IMR-90 (cell line): ENCODE measurements around the gene ROS1. TPM values are rescaled to one million over a fixed set of nuclear protein-coding genes. Genes with fewer than 3 reads are reported as not detected.

ENCODE experiments used
- ATAC-seq: fragments of 200-7000 bp; cut with Tn5 transposase; 2 replicates; pipeline ENCODE4 v1.9.1; 2020; ENCODE audit warnings: low read depth, mild to moderate bottlenecking, moderate library complexity
- BruUV-seq: library from RNA; stranded (reverse); fragments of 400-500 nt; replicated peaks from 2 replicates; lab custom pipeline; 2021; lab: Mats Ljungman, UMichigan
- CTCF ChIA-PET: fragments of 300-600 bp; formaldehyde crosslinking; extraction: SDS; loops from one replicate; lab custom pipeline; 2021; ENCODE audit warnings: antibody characterized with exemption; lab: Yijun Ruan, JAX
- POLR2A ChIA-PET: fragments of 300-600 bp; sonication (Branson Sonifier 250); formaldehyde crosslinking; loops from one replicate; lab custom pipeline; 2022; ENCODE audit warnings: antibody characterized with exemption; ENCODE audit not compliant: unreplicated experiment; lab: Charles Lee
- DNase-seq: peaks from one replicate; pipeline ENCODE4 v3.0.0; 2013
- H2AFZ ChIP-seq: replicated peaks from 2 replicates; pipeline ENCODE3; 2013; ENCODE audit warnings: low read length, mild to moderate bottlenecking; ENCODE audit not compliant: poor library complexity
- H2AK5ac ChIP-seq: 2 replicates; pipeline ENCODE4 v1.6.1; 2013; ENCODE audit warnings: low read depth, low read length, inconsistent platforms
- H2AK9ac ChIP-seq: replicated peaks from 2 replicates; pipeline ENCODE3; 2013; ENCODE audit warnings: mild to moderate bottlenecking, low read depth, low read length, moderate library complexity; ENCODE audit not compliant: poor library complexity
- H2BK120ac ChIP-seq: 2 replicates; pipeline ENCODE4 v1.6.1; 2013; ENCODE audit warnings: low read depth, low read length, inconsistent platforms
- H2BK15ac ChIP-seq: 3 replicates; pipeline ENCODE4 v1.6.1; 2013; ENCODE audit warnings: low read depth, low read length, inconsistent platforms
- H2BK20ac ChIP-seq: 2 replicates; pipeline ENCODE4 v1.6.1; 2013; ENCODE audit warnings: low read depth, mild to moderate bottlenecking, inconsistent platforms, low read length, moderate library complexity
- H2BK5ac ChIP-seq: 2 replicates; pipeline ENCODE4 v1.6.1; 2013; ENCODE audit warnings: mild to moderate bottlenecking, low read depth, low read length, inconsistent platforms; ENCODE audit not compliant: poor library complexity, severe bottlenecking
- H3K14ac ChIP-seq: replicated peaks from 2 replicates; pipeline ENCODE4 v1.6.1; 2013; ENCODE audit warnings: low read depth, low read length, inconsistent platforms
- H3K18ac ChIP-seq: 2 replicates; pipeline ENCODE4 v1.6.1; 2013; ENCODE audit warnings: low read depth, low read length, control low read depth
- H3K23ac ChIP-seq: 2 replicates; pipeline ENCODE4 v1.6.1; 2013; ENCODE audit warnings: low read depth, low read length, inconsistent platforms
- H3K27ac ChIP-seq: 2 replicates; pipeline ENCODE4 v1.5.1; 2013; ENCODE audit warnings: mild to moderate bottlenecking, control low read depth, low read length; ENCODE audit not compliant: insufficient read depth
- H3K27me3 ChIP-seq: 2 replicates; pipeline ENCODE4 v1.6.1; 2013; ENCODE audit warnings: low read length; ENCODE audit not compliant: control insufficient read depth, insufficient read depth
- H3K36me3 ChIP-seq: 2 replicates; pipeline ENCODE4 v1.6.1; 2013; ENCODE audit warnings: low read length, mixed read lengths; ENCODE audit not compliant: control insufficient read depth, insufficient read depth
- H3K4ac ChIP-seq: 2 replicates; pipeline ENCODE4 v1.6.1; 2013; ENCODE audit warnings: low read depth, low read length, inconsistent platforms
- H3K4me1 ChIP-seq: 2 replicates; pipeline ENCODE4 v1.6.1; 2013; ENCODE audit warnings: low read length, mixed read lengths; ENCODE audit not compliant: control insufficient read depth, insufficient read depth
- H3K4me2 ChIP-seq: 2 replicates; pipeline ENCODE4 v1.6.1; 2013; ENCODE audit warnings: low read depth, mild to moderate bottlenecking, control low read depth, low read length, moderate library complexity
- H3K4me3 ChIP-seq: 2 replicates; pipeline ENCODE4 v1.5.1; 2013; ENCODE audit warnings: low read depth, mild to moderate bottlenecking, control low read depth, low read length, moderate library complexity; ENCODE audit not compliant: insufficient read depth
- H3K56ac ChIP-seq: 2 replicates; pipeline ENCODE4 v1.6.1; 2013; ENCODE audit warnings: low read length, inconsistent platforms; ENCODE audit not compliant: insufficient read depth; ENCODE audit errors: extremely low read depth
- H3K79me1 ChIP-seq, 2 experiments: 2 replicates each; pipeline ENCODE4 v1.6.1; 2013; ENCODE audit warnings: low read length in 2 of 2, inconsistent platforms in 1 of 2, low read depth in 1 of 2
- H3K9ac ChIP-seq: 2 replicates; pipeline ENCODE4 v1.6.1; 2013; ENCODE audit warnings: low read depth, low read length, control low read depth
- H3K9me1 ChIP-seq: 2 replicates; pipeline ENCODE4 v1.6.1; 2013; ENCODE audit warnings: low read length, inconsistent platforms; ENCODE audit not compliant: insufficient read depth
- H3K9me3 ChIP-seq: 2 replicates; pipeline ENCODE4 v1.6.1; 2013; ENCODE audit warnings: low read length; ENCODE audit not compliant: control insufficient read depth, insufficient read depth
- H4K20me1 ChIP-seq: 2 replicates; pipeline ENCODE4 v1.6.1; 2013; ENCODE audit warnings: low read length, inconsistent platforms; ENCODE audit not compliant: insufficient read depth
- H4K5ac ChIP-seq: 2 replicates; pipeline ENCODE4 v1.6.1; 2013; ENCODE audit warnings: mild to moderate bottlenecking, low read depth, low read length, control low read depth
- H4K8ac ChIP-seq, 2 experiments: 2 replicates each; pipeline ENCODE4 v1.6.1; 2013; ENCODE audit warnings: low read depth in 2 of 2, low read length in 2 of 2, control low read depth in 1 of 2, inconsistent platforms in 1 of 2
- H4K91ac ChIP-seq: 2 replicates; pipeline ENCODE4 v1.6.1; 2013; ENCODE audit warnings: low read depth, low read length, inconsistent platforms; ENCODE audit not compliant: insufficient read depth
- CHD1 ChIP-seq: IDR thresholded peaks from 2 replicates; pipeline ENCODE4 v1.6.1; 2012; ENCODE audit warnings: low read depth, low read length, improper control_type of control experiment
- CTCF ChIP-seq: conservative IDR thresholded peaks from 2 replicates; pipeline ENCODE4 v1.5.1; 2012; ENCODE audit warnings: mild to moderate bottlenecking, low read depth, low read length, improper control_type of control experiment
- MAFK ChIP-seq: IDR thresholded peaks from 2 replicates; pipeline ENCODE4 v1.6.1; 2012; ENCODE audit warnings: low read depth, low read length, improper control_type of control experiment
- POLR2A ChIP-seq: IDR thresholded peaks from 2 replicates; pipeline ENCODE4 v1.6.1; 2012; ENCODE audit warnings: mild to moderate bottlenecking, low read depth, low read length
- RAD21 ChIP-seq: IDR thresholded peaks from 2 replicates; pipeline ENCODE4 v1.6.1; 2012; ENCODE audit warnings: low read length, improper control_type of control experiment
- SMC3 ChIP-seq: fragments of 150-350 bp; IDR thresholded peaks from 2 replicates; pipeline ENCODE4 v1.6.1; 2016; ENCODE audit warnings: low read depth, mild to moderate bottlenecking, antibody characterized with exemption, low read length, moderate library complexity
- WGBS, 2 experiments: methylation state at CpG; one replicate each; pipeline versions ENCODE4 v1.1.5 to v1.1.7; 2013; ENCODE audit warnings: missing lambda C conversion rate in 2 of 2; ENCODE audit not compliant: insufficient read length in 1 of 2; ENCODE audit errors: extremely low coverage in 2 of 2; 5-methylcytosine and 5-hydroxymethylcytosine counted together
- dilution Hi-C: fragments of 300-500 bp; cut with HindIII; formaldehyde crosslinking; loops from one replicate; pipeline ENCODE4 v1.14.3; 2018; ENCODE audit warnings: low sequenced_read_pairs; ENCODE audit not compliant: unreplicated experiment
- in situ Hi-C: fragments of 300-500 bp; cut with MboI; formaldehyde crosslinking; loops from 3 replicates; pipeline ENCODE4 v1.14.3; 2019; ENCODE audit warnings: low sequenced_read_pairs, inconsistent platforms, mixed read lengths
- intact Hi-C: fragments of 100-400 bp; cut with micrococcal nuclease; formaldehyde crosslinking; loops from 2 replicates; pipeline ENCODE4 v1.10.0; 2022
- polyA plus RNA-seq, 3 experiments: library from polyadenylated mRNA; depleted of rRNA; stranded (reverse); fragments of >200 nt; gene quantifications; 2 replicates each; pipeline ENCODE4 v1.2.3, GENCODE V29; 2012; ENCODE audit warnings: low replicate concordance in 1 of 3
- total RNA-seq: library from RNA; depleted of rRNA; stranded (reverse); fragments of >200 nt; gene quantifications from 2 replicates; pipeline ENCODE4 v1.2.3, GENCODE V29; 2012

The ROS1 gene
- total and polyA plus RNA-seq, 2 of the 4 experiments (the other 2 are of a cell fraction) = under 0.01 to 0.03 TPM

- H4K8ac ChIP-seq = no peak overlapping the region
- no peak overlapping the region for H3K4ac ChIP-seq
- H4K5ac ChIP-seq = no peak overlapping the region
- no peak overlapping the region for H3K23ac ChIP-seq
- H2AFZ ChIP-seq = no peak overlapping the region
- H2AK5ac ChIP-seq = no peak overlapping the region
- TF ChIP-seq CTCF (peak; percentile 63), POLR2A (no peak), RAD21 (peak; percentile 59), CHD1 (no peak), SMC3 (peak; percentile 63), MAFK (no peak)
- H3K4me2 ChIP-seq = peak overlapping the region; percentile 82; the same call in 1 of the 2 replicates
- DNase-seq = peak; percentile 28
- no peak overlapping the region for H3K9ac ChIP-seq
- H4K20me1 ChIP-seq = no peaks in the 10 kb centered on the region
- no peak overlapping the region for H4K91ac ChIP-seq
- no peaks in the 10 kb centered on the region for H3K79me1 ChIP-seq
- H3K27ac ChIP-seq = no peak overlapping the region
- H2BK15ac ChIP-seq = no peak overlapping the region
- H3K56ac ChIP-seq = no peak overlapping the region
- H3K4me3 ChIP-seq = no peak overlapping the region
- H2BK120ac ChIP-seq = no peak overlapping the region
- no CpG with 5 or more reads among the region's 7 CpGs for WGBS, 2 experiments
- no peak overlapping the region for H3K14ac ChIP-seq
- dilution Hi-C loops (no loop called here), intact Hi-C loops (loop anchor here (1.0 to 5.0 kb wide), 6 partner anchors 102 to 916 kb away; no protein-coding TSS in a partner anchor), in situ Hi-C loops (loop anchor here (5.0 kb wide), 1 partner anchor 256 kb away; the partner anchor contains the start of gene GOPC)
- no peak overlapping the region for H2BK20ac ChIP-seq
- H3K4me1 ChIP-seq = no peaks in the 10 kb centered on the region
- no peaks in the 10 kb centered on the region for H3K36me3 ChIP-seq
- peak; percentile 67 for ATAC-seq
- no peak overlapping the region for H3K18ac ChIP-seq
- ChIA-PET POLR2A (no interaction called here), CTCF (no interaction called here)
- H3K27me3 ChIP-seq = no peaks in the 10 kb centered on the region; the same call in 1 of the 2 replicates
- H3K9me3 ChIP-seq = no peaks in the 10 kb centered on the region
- H2BK5ac ChIP-seq = no peak overlapping the region
- no peak overlapping the region for H2AK9ac ChIP-seq
- H3K9me1 ChIP-seq = no peaks in the 10 kb centered on the region
- BruUV-seq = no TSS peak
Measured at GRCh38 chr6:117346142-117346930, 79.4 kb downstream of the ROS1 start.
